Mesenchymal stem cell (in vitro differentiated cells and primary cell): ENCODE data around the gene SPATA16.

ENCODE experiments used
- DNase-seq: peaks from one replicate; pipeline ENCODE4 v3.0.0-alpha.2; 2013
- H2AFZ ChIP-seq: one replicate; pipeline ENCODE4 v1.6.1; 2013; ENCODE audit warnings: low read depth, mild to moderate bottlenecking, control low read depth, inconsistent platforms, low read length, moderate library complexity
- H2AK5ac ChIP-seq: 2 replicates; pipeline ENCODE4 v1.6.1; 2013; ENCODE audit warnings: low read length, moderate library complexity, mild to moderate bottlenecking, inconsistent platforms; ENCODE audit not compliant: severe bottlenecking
- H2BK120ac ChIP-seq: one replicate; pipeline ENCODE4 v1.6.1; 2013; ENCODE audit warnings: low read depth, mild to moderate bottlenecking, inconsistent platforms, low read length, moderate library complexity
- H2BK12ac ChIP-seq, 2 experiments: one replicate each; pipeline ENCODE4 v1.6.1; 2013; ENCODE audit warnings: inconsistent platforms in 2 of 2, low read length in 2 of 2, mild to moderate bottlenecking in 2 of 2, moderate library complexity in 2 of 2, control low read depth in 1 of 2
- H2BK15ac ChIP-seq: one replicate; pipeline ENCODE4 v1.6.1; 2013; ENCODE audit warnings: mild to moderate bottlenecking, low read depth, inconsistent platforms; ENCODE audit not compliant: poor library complexity, severe bottlenecking
- H2BK5ac ChIP-seq: 2 replicates; pipeline ENCODE4 v1.6.1; 2013; ENCODE audit warnings: low read depth, mild to moderate bottlenecking, low read length, control low read depth, inconsistent platforms; ENCODE audit not compliant: poor library complexity, severe bottlenecking
- H3K14ac ChIP-seq, 2 experiments: one replicate each; pipeline ENCODE4 v1.6.1; 2013; ENCODE audit warnings: inconsistent platforms in 2 of 2, low read length in 2 of 2, control low read depth in 1 of 2, mild to moderate bottlenecking in 1 of 2, moderate library complexity in 1 of 2
- H3K18ac ChIP-seq, 2 experiments: one replicate each; pipeline ENCODE4 v1.6.1; 2013; ENCODE audit warnings: inconsistent platforms in 2 of 2, low read length in 2 of 2, control low read depth in 1 of 2, low read depth in 1 of 2, mild to moderate bottlenecking in 1 of 2
- H3K23ac ChIP-seq, 2 experiments: one replicate each; pipeline ENCODE4 v1.6.1; 2013; ENCODE audit warnings: inconsistent platforms in 2 of 2, low read length in 2 of 2, mild to moderate bottlenecking in 2 of 2, moderate library complexity in 2 of 2, control low read depth in 1 of 2
- H3K27ac ChIP-seq: 2 replicates; pipeline ENCODE4 v1.5.1; 2013; ENCODE audit warnings: mild to moderate bottlenecking, moderate library complexity, low read length, control low read depth, inconsistent platforms; ENCODE audit not compliant: poor library complexity, severe bottlenecking
- H3K27me3 ChIP-seq, 2 experiments: 2 replicates each; pipeline versions ENCODE4 v1.6.1 to v1.7.0; 2013; ENCODE audit warnings: low read length in 2 of 2, mild to moderate bottlenecking in 2 of 2, moderate library complexity in 2 of 2, control low read depth in 1 of 2, inconsistent platforms in 1 of 2; ENCODE audit not compliant: control insufficient read depth in 1 of 2, insufficient read depth in 1 of 2
- H3K36me3 ChIP-seq, 2 experiments: 2 replicates each; pipeline versions ENCODE4 v1.6.1 to v1.7.0; 2013; ENCODE audit warnings: low read length in 2 of 2, control low read depth in 1 of 2, inconsistent platforms in 1 of 2, low read depth in 1 of 2, mild to moderate bottlenecking in 1 of 2; ENCODE audit not compliant: insufficient read depth in 2 of 2, control insufficient read depth in 1 of 2
- H3K4ac ChIP-seq, 2 experiments: one replicate each; pipeline ENCODE4 v1.6.1; 2013; ENCODE audit warnings: inconsistent platforms in 2 of 2, low read length in 2 of 2, mild to moderate bottlenecking in 2 of 2, moderate library complexity in 2 of 2, control low read depth in 1 of 2, low read depth in 1 of 2
- H3K4me1 ChIP-seq: 2 replicates; pipeline ENCODE4 v1.6.1; 2013; ENCODE audit warnings: low read depth, low read length, control low read depth; ENCODE audit not compliant: control insufficient read depth, insufficient read depth
- H3K4me2 ChIP-seq: 2 replicates; pipeline ENCODE4 v1.6.1; 2013; ENCODE audit warnings: low read length, mild to moderate bottlenecking, inconsistent platforms; ENCODE audit not compliant: poor library complexity, severe bottlenecking
- H3K4me3 ChIP-seq, 2 experiments: 2 replicates each; pipeline versions ENCODE4 v1.5.1 to v1.7.0; 2013; ENCODE audit warnings: low read length in 2 of 2, mild to moderate bottlenecking in 2 of 2, control low read depth in 1 of 2, low read depth in 1 of 2; ENCODE audit not compliant: insufficient read depth in 1 of 2
- H3K79me1 ChIP-seq: replicated peaks from 2 replicates; pipeline ENCODE4 v1.6.1; 2013; ENCODE audit warnings: mild to moderate bottlenecking, control low read depth, low read length, inconsistent platforms; ENCODE audit not compliant: poor library complexity, severe bottlenecking
- H3K9ac ChIP-seq: 2 replicates; pipeline ENCODE4 v1.7.0; 2013; ENCODE audit warnings: mild to moderate bottlenecking, low read length, moderate library complexity
- H3K9me3 ChIP-seq: 2 replicates; pipeline ENCODE4 v1.7.0; 2013; ENCODE audit warnings: mild to moderate bottlenecking, low read length; ENCODE audit not compliant: control insufficient read depth
- H4K8ac ChIP-seq: one replicate; pipeline ENCODE4 v1.6.1; 2013; ENCODE audit warnings: inconsistent platforms, mild to moderate bottlenecking, low read length, moderate library complexity
- H4K91ac ChIP-seq: one replicate; pipeline ENCODE4 v1.6.1; 2013; ENCODE audit warnings: mild to moderate bottlenecking, low read length, inconsistent platforms
- WGBS: methylation state at CpG from one replicate; pipeline ENCODE4 v1.1.7; 2013; ENCODE audit warnings: mixed read lengths; 5-methylcytosine and 5-hydroxymethylcytosine counted together

The SPATA16 gene

GRCh38 chr3:172839679-172840078 is 301.4 kb downstream of the SPATA16 start:
- no peak overlapping the region for H3K23ac ChIP-seq
- no peak overlapping the region for H3K18ac ChIP-seq
- H3K4me2 ChIP-seq, result no peak overlapping the region

More at GRCh38 chr3:172839679-172840078, 301.4 kb downstream of the SPATA16 start:
- Histone ChIP-seq H4K91ac (no peak overlapping the region), H3K4me1 (no peaks in the 10 kb centered on the region), H4K8ac (no peak overlapping the region), H3K4ac (no peak overlapping the region), H2BK15ac (no peak overlapping the region), H3K36me3 (no peaks in the 10 kb centered on the region), H3K14ac (no peak overlapping the region), H3K9ac (no peak overlapping the region), H3K9me3 (no peaks in the 10 kb centered on the region), H2AFZ (no peak overlapping the region), H3K27ac (no peak overlapping the region), H3K4me3 (no peak overlapping the region), H3K27me3 (peaks cover 0 to 77% of the 10 kb centered on the region in 2 experiments), H2BK5ac (no peak overlapping the region), H3K79me1 (no peaks in the 10 kb centered on the region), H2BK12ac (no peak overlapping the region), H2BK120ac (no peak overlapping the region), H2AK5ac (no peak overlapping the region)
- 94% methylated on average over 4 of the region's 4 CpGs for WGBS
- no peak for DNase-seq
